Uterus (tissue), 2 donors: ENCODE measurements around the gene EPHB6.

Experiments used
- POLR2A ChIP-seq, 2 donors: fragments of 450-650 bp; IDR thresholded peaks; one replicate each; pipeline ENCODE4 v1.6.1; 2016; ENCODE audit warnings: antibody characterized with exemption in 2 of 2, mild to moderate bottlenecking in 1 of 2, moderate library complexity in 1 of 2
- TF ChIP-seq, protein P1 (sequence below), 4 experiments: fragments of 200-600 bp in 2 of 4; fragments of 450-650 bp in 2 of 4; sonication (generic) in 2 of 4; IDR thresholded peaks; one replicate each; pipeline ENCODE4 v1.5.1; 2016 to 2019; ENCODE audit warnings: antibody characterized with exemption in 4 of 4, mild to moderate bottlenecking in 2 of 4, moderate library complexity in 1 of 4

DNA sequence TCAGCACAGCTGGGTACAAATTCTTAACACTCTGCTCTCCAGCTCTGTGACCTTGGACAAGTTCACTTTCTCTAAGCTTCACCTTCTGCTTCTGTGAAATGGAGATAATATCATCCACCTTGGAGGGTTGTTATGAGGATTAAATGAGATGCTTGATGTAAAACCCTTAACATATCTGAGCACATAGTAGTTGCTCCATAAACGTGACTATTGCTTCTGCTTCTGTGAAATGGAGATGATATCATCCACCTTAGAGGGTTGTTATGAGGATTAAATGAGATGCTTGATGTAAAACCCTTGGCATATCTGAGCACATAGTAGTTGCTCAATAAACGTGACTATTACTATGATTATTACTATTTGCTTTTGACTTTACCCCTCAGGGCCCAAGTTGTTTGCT is 14.6 kb downstream of the EPHB6 start:
- TF ChIP-seq, protein P1, sequence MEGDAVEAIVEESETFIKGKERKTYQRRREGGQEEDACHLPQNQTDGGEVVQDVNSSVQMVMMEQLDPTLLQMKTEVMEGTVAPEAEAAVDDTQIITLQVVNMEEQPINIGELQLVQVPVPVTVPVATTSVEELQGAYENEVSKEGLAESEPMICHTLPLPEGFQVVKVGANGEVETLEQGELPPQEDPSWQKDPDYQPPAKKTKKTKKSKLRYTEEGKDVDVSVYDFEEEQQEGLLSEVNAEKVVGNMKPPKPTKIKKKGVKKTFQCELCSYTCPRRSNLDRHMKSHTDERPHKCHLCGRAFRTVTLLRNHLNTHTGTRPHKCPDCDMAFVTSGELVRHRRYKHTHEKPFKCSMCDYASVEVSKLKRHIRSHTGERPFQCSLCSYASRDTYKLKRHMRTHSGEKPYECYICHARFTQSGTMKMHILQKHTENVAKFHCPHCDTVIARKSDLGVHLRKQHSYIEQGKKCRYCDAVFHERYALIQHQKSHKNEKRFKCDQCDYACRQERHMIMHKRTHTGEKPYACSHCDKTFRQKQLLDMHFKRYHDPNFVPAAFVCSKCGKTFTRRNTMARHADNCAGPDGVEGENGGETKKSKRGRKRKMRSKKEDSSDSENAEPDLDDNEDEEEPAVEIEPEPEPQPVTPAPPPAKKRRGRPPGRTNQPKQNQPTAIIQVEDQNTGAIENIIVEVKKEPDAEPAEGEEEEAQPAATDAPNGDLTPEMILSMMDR (IDR thresholded peaks at IDR 0.05): no peak
- TF ChIP-seq POLR2A (IDR thresholded peaks at IDR 0.05): no peak
